Erythroblast (primary cell): ENCODE results near the gene ARHGEF7.

ENCODE experiments used
- GATA1 ChIP-seq: IDR thresholded peaks from 2 replicates; pipeline ENCODE4 v1.6.1; 2011; ENCODE audit warnings: low read depth, mild to moderate bottlenecking, control low read depth, low read length, moderate library complexity
- POLR2A ChIP-seq: IDR thresholded peaks from 2 replicates; pipeline ENCODE4 v1.6.1; 2011; ENCODE audit warnings: mild to moderate bottlenecking, low read length

GRCh38 chr13:111347438-111347837 lies 232.3 kb downstream of the ARHGEF7 start:
- TF ChIP-seq POLR2A (no peak), GATA1 (no peak)
